WTC11 (cell line): ENCODE results near the gene ZBTB8B. TPM values are rescaled to one million over a fixed set of nuclear protein-coding genes. Genes with fewer than 3 reads are reported as not detected.

Experiments used
- ATAC-seq: fragments of 200-7000 bp; cut with Tn5 transposase; 2 replicates; pipeline ENCODE4 v1.10.0; 2021; ENCODE audit warnings: mild to moderate bottlenecking, moderate library complexity
- CTCF ChIA-PET: fragments of 300-600 bp; sonication (Branson Sonifier 250); formaldehyde crosslinking; loops from one replicate; lab custom pipeline; 2021; ENCODE audit warnings: antibody characterized with exemption; lab: Charles Lee
- POLR2A ChIA-PET: fragments of 350-600 bp; sonication (Branson Sonifier 250); formaldehyde crosslinking; loops from one replicate; lab custom pipeline; 2021; ENCODE audit warnings: antibody characterized with exemption; lab: Charles Lee
- DNase-seq: peaks from one replicate; pipeline ENCODE4 v3.0.0; 2021; ENCODE audit warnings: low spot score
- H3K27ac Mint-ChIP-seq: 2 replicates; pipeline ENCODE4 v1.8.0; 2021; ENCODE audit warnings: mixed read lengths
- H3K27me3 Mint-ChIP-seq: 2 replicates; pipeline ENCODE4 v1.8.0; 2021; ENCODE audit warnings: low read depth, mild to moderate bottlenecking, moderate library complexity, mixed read lengths
- H3K36me3 Mint-ChIP-seq: 2 replicates; pipeline ENCODE4 v1.8.0; 2021; ENCODE audit warnings: mixed read lengths
- H3K4me1 Mint-ChIP-seq: 2 replicates; pipeline ENCODE4 v1.8.0; 2022; ENCODE audit warnings: mixed read lengths
- H3K4me3 Mint-ChIP-seq: 2 replicates; pipeline ENCODE4 v1.8.0; 2021; ENCODE audit warnings: mild to moderate bottlenecking, moderate library complexity, mixed read lengths
- H3K9me3 Mint-ChIP-seq: 2 replicates; pipeline ENCODE4 v1.8.0; 2021; ENCODE audit warnings: mixed read lengths
- ATF1 ChIP-seq: sonication (generic); formaldehyde crosslinking; IDR thresholded peaks from 2 replicates; pipeline ENCODE4 v1.8.1; 2023; ENCODE audit warnings: mild to moderate bottlenecking, moderate library complexity, missing genetic modification reagents
- E2F1 ChIP-seq: sonication (generic); formaldehyde crosslinking; IDR thresholded peaks from 2 replicates; pipeline ENCODE4 v1.8.0; 2022; ENCODE audit warnings: mild to moderate bottlenecking, missing genetic modification reagents
- ESRRA ChIP-seq: sonication (generic); formaldehyde crosslinking; IDR thresholded peaks from 2 replicates; pipeline ENCODE4 v1.8.1; 2022; ENCODE audit warnings: mild to moderate bottlenecking, missing genetic modification reagents, borderline replicate concordance
- ETV6 ChIP-seq: sonication (generic); formaldehyde crosslinking; IDR thresholded peaks from 2 replicates; pipeline ENCODE4 v1.8.1; 2022; ENCODE audit warnings: mild to moderate bottlenecking, missing genetic modification reagents
- FOXJ3 ChIP-seq: sonication (generic); formaldehyde crosslinking; IDR thresholded peaks from 2 replicates; pipeline ENCODE4 v1.9.0; 2021; ENCODE audit warnings: missing genetic modification reagents, mild to moderate bottlenecking, borderline replicate concordance
- FOXP1 ChIP-seq: sonication (generic); formaldehyde crosslinking; IDR thresholded peaks from 2 replicates; pipeline ENCODE4 v1.8.0; 2022; ENCODE audit warnings: missing genetic modification reagents, mild to moderate bottlenecking, moderate library complexity, borderline replicate concordance
- FOXP4 ChIP-seq: sonication (generic); formaldehyde crosslinking; IDR thresholded peaks from 2 replicates; pipeline ENCODE4 v1.8.0; 2022; ENCODE audit warnings: mild to moderate bottlenecking, missing genetic modification reagents
- IRF1 ChIP-seq: sonication (generic); formaldehyde crosslinking; IDR thresholded peaks from 2 replicates; pipeline ENCODE4 v1.8.0; 2023; ENCODE audit warnings: missing genetic modification reagents
- MLX ChIP-seq: sonication (generic); formaldehyde crosslinking; IDR thresholded peaks from 2 replicates; pipeline ENCODE4 v1.8.1; 2023; ENCODE audit warnings: mild to moderate bottlenecking, missing genetic modification reagents, moderate library complexity
- MYBL2 ChIP-seq: sonication (generic); formaldehyde crosslinking; IDR thresholded peaks from 2 replicates; pipeline ENCODE4 v1.8.1; 2023; ENCODE audit warnings: mild to moderate bottlenecking, moderate library complexity, missing genetic modification reagents
- NFYB ChIP-seq: sonication (generic); formaldehyde crosslinking; conservative IDR thresholded peaks from 2 replicates; pipeline ENCODE4 v1.8.0; 2022; ENCODE audit warnings: low read depth, missing genetic modification reagents
- NR3C1 ChIP-seq: sonication (generic); formaldehyde crosslinking; conservative IDR thresholded peaks from 2 replicates; pipeline ENCODE4 v1.8.1; 2023; ENCODE audit warnings: low read depth, mild to moderate bottlenecking, missing genetic modification reagents
- SMAD3 ChIP-seq: sonication (generic); formaldehyde crosslinking; IDR thresholded peaks from 2 replicates; pipeline ENCODE4 v1.8.0; 2022; ENCODE audit warnings: missing genetic modification reagents, mild to moderate bottlenecking, borderline replicate concordance
- SP1 ChIP-seq: sonication (generic); formaldehyde crosslinking; conservative IDR thresholded peaks from 2 replicates; pipeline ENCODE4 v1.8.1; 2022; ENCODE audit warnings: missing genetic modification reagents
- TCF7 ChIP-seq: sonication (generic); formaldehyde crosslinking; IDR thresholded peaks from 2 replicates; pipeline ENCODE4 v1.8.0; 2022; ENCODE audit warnings: mild to moderate bottlenecking, low read depth, missing genetic modification reagents, moderate library complexity
- TEAD1 ChIP-seq: sonication (generic); formaldehyde crosslinking; IDR thresholded peaks from 2 replicates; pipeline ENCODE4 v1.8.0; 2022; ENCODE audit warnings: mild to moderate bottlenecking, missing genetic modification reagents
- TP53 ChIP-seq: sonication (generic); formaldehyde crosslinking; IDR thresholded peaks from 2 replicates; pipeline ENCODE4 v1.8.1; 2023; ENCODE audit warnings: mild to moderate bottlenecking, missing genetic modification reagents
- ZMAT4 ChIP-seq: fragments of 250-450 bp; sonication (Bioruptor Pico); IDR thresholded peaks from 2 replicates; pipeline ENCODE4 v1.9.0; 2021; ENCODE audit warnings: mild to moderate bottlenecking
- ZNF138 ChIP-seq: sonication (generic); formaldehyde crosslinking; conservative IDR thresholded peaks from 2 replicates; pipeline ENCODE4 v1.8.1; 2022; ENCODE audit warnings: mild to moderate bottlenecking, moderate library complexity, missing genetic modification reagents
- ZNF263 ChIP-seq: sonication (generic); formaldehyde crosslinking; IDR thresholded peaks from 2 replicates; pipeline ENCODE4 v1.8.1; 2022; ENCODE audit warnings: low read depth, mild to moderate bottlenecking, moderate library complexity, missing genetic modification reagents
- ZNF396 ChIP-seq: fragments of 250-450 bp; sonication (Bioruptor Pico); IDR thresholded peaks from 2 replicates; pipeline ENCODE4 v1.8.0; 2021; ENCODE audit warnings: mild to moderate bottlenecking, moderate library complexity, borderline replicate concordance
- ZNF425 ChIP-seq: fragments of 250-450 bp; sonication (Bioruptor Pico); conservative IDR thresholded peaks from 2 replicates; pipeline ENCODE4 v1.9.0; 2021; ENCODE audit warnings: mild to moderate bottlenecking
- total RNA-seq: library from RNA; stranded (reverse); gene quantifications from 3 replicates; pipeline ENCODE4 v1.2.3, GENCODE V29; 2021

The ZBTB8B gene
- total RNA-seq, 1 experiment from 2014 or later: 2.7 TPM

GRCh38 chr1:32431736-32432400 lies 33.0 kb upstream of the ZBTB8B start:
- no peak for DNase-seq
- ChIA-PET CTCF (interaction anchor here (0.9 kb wide), 1 partner anchor 39 kb away, joined by 5 read pairs; no protein-coding TSS in a partner anchor), POLR2A (no interaction called here)
- H3K9me3 Mint-ChIP-seq: 0 out of 2 replicates have a peak, but pooled peaks cover 3% of the 10 kb centered on the region
- H3K4me3 Mint-ChIP-seq: no peak overlapping the region
- H3K27me3 Mint-ChIP-seq: peaks cover 2% of the 10 kb centered on the region
- ATAC-seq: no peak
- H3K36me3 Mint-ChIP-seq: no peaks in the 10 kb centered on the region
- TF ChIP-seq ZNF425 (CRISPR knock-in tag): no peak
- TF ChIP-seq MLX (CRISPR knock-in tag): no peak
- no peak for TF ChIP-seq NFYB
- no peak for TF ChIP-seq ZNF396 (CRISPR knock-in tag)
- no peak for TF ChIP-seq ETV6 (CRISPR knock-in tag)
- no peak for TF ChIP-seq MYBL2 (CRISPR knock-in tag)
- no peak for TF ChIP-seq TCF7 (CRISPR knock-in tag)
- TF ChIP-seq SMAD3 (CRISPR knock-in tag): no peak
- TF ChIP-seq IRF1: no peak
- no peak for TF ChIP-seq ZNF263 (CRISPR knock-in tag)
- TF ChIP-seq FOXP1 (CRISPR knock-in tag): no peak
- no peak for TF ChIP-seq E2F1 (CRISPR knock-in tag)
- H3K27ac Mint-ChIP-seq: no peak overlapping the region
- peaks cover 17% of the 10 kb centered on the region for H3K4me1 Mint-ChIP-seq

GRCh38 chr1:32438136-32438535 lies 26.7 kb upstream of the ZBTB8B start:
- Mint-ChIP-seq H3K9me3 (peaks cover 15% of the 10 kb centered on the region), H3K4me3 (peak overlapping the region; percentile 29; the same call in 1 of the 2 replicates), H3K27me3 (peaks cover 6% of the 10 kb centered on the region), H3K36me3 (peaks cover 19% of the 10 kb centered on the region), H3K27ac (peak overlapping the region; percentile 99), H3K4me1 (peaks cover 26% of the 10 kb centered on the region)
- ATAC-seq (peak; percentile 96), DNase-seq (peak; percentile 33)
- CTCF ChIA-PET: interaction anchor here (0.6 to 1.2 kb wide), 2 partner anchors 33 to 316 kb away, joined by 4 to 5 read pairs; no protein-coding TSS in a partner anchor
- no peak for TF ChIP-seq NR3C1 (CRISPR knock-in tag)
- 0 out of 2 replicates have a peak, but pooled peaks have one; percentile 44 for TF ChIP-seq SP1
- no peak for TF ChIP-seq FOXJ3 (CRISPR knock-in tag)
- TF ChIP-seq ZNF138 (CRISPR knock-in tag): no peak
- TF ChIP-seq FOXP4 (CRISPR knock-in tag): no peak
- peak; percentile 94 for TF ChIP-seq ZMAT4 (CRISPR knock-in tag)
- TF ChIP-seq ATF1 (CRISPR knock-in tag): no peak
- TF ChIP-seq TP53 (CRISPR knock-in tag): no peak
- TF ChIP-seq TEAD1: peak; percentile 82; the same call in 1 of the 2 replicates
- 0 out of 2 replicates have a peak, but pooled peaks have one; percentile 25 for TF ChIP-seq ESRRA (CRISPR knock-in tag)
- peak; percentile 23; the same call in 1 of the 2 replicates for TF ChIP-seq MYBL2 (CRISPR knock-in tag)
- POLR2A ChIA-PET: no interaction called here
